ENCODE measurements around the gene OR10G3.

The OR10G3 gene

DNA sequence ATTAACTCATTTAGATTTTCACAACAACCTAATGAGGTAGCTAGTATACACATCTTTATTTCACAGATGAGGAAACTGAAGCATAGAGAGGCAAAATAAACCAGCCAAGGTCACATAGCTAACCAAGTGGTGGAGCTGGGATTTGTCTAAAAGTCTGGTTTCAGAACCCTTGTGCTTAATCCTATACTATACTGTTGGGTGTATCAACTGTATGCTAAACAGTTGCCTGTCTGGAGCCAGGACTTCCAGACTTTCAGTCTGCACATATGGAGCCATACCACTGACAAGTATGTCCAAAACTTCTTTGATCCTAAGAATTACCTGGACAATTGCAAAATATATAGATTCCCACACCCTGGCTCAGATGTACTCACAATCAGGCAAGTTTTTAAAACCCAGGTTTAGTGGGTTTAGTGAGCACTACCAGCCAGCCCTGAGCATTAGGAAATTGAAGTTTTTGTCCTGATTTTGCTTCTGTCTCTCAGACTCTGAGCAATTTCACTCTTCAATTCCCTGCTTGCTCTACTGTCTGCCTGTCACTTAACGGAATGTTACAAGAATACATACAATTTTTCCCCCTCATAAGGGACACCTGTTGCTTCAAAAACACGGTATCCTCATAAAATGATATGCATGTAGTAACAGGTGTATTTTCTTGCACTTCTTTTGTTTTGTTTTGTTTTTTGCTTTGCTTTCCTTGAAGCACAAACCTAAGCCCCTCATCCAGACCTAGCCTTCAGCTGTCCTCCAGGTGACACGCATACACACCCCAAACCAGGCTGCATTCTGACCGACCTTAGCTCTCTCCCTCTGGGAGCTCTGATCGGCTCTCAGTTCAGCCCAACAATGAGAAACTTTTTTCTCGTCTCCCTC, 44.1 kb downstream of the OR10G3 start:
- no peak for DNase-seq

DNA sequence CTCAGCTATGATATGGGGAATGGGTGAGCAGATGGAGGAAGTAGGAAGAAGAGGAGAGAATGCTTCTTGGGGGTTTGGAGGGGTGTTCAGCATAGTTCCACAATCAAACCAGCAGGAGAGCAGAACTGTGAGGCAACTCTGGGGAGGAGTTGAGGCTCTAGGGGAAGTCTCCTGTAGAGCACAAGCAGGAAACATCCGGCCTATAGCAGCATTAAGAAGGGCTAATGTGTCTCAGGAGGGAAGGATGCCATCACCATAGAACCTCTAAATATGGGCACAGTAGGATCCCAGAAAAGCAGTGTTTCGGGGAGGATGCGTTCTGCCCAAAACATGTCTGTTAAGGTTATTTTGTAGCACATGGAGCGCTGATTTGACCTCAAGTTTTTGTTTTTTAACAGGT, 45.3 kb downstream of the OR10G3 start:
- DNase-seq, result no peak

DNA sequence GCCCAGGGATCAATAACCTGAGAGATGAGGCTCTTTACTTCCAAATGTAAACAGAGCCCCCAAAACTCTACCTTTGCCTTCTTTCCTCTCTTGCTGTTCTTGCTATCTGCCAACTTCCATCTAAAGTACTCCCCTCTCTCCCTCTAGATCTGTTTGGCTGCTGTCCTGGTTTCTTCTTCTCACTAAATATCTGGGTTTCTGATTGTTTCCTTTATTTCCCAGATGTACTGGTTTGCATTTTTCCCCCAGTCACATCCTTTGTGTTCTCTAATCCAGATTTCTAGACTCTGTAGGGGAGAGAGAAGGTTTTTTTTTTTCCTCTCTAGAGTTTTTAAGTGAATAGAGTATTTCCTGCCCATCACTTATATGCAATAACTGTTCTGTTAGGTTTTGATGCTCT, 46.6 kb downstream of the OR10G3 start:
- no peak for DNase-seq

DNA sequence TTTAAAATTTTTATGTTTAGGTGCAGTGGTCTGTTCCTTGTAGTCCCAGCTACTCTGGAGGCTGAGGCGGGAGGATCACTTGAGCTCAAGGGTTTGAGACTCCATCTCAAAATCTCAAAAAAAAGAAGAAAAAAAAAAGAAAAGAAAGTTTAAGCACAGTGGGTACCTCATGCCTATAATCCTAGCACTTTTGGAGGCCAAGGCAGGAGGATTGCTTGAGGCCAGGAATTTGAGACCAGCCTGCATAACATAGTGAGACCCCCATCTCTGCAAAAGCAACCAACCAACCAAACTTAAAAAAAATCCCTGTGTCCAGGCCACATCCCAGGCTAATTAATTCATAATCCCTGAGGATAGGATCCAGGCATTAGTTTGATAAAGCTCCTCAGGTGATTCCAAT, 50.4 kb downstream of the OR10G3 start:
- DNase-seq, result no peak

DNA sequence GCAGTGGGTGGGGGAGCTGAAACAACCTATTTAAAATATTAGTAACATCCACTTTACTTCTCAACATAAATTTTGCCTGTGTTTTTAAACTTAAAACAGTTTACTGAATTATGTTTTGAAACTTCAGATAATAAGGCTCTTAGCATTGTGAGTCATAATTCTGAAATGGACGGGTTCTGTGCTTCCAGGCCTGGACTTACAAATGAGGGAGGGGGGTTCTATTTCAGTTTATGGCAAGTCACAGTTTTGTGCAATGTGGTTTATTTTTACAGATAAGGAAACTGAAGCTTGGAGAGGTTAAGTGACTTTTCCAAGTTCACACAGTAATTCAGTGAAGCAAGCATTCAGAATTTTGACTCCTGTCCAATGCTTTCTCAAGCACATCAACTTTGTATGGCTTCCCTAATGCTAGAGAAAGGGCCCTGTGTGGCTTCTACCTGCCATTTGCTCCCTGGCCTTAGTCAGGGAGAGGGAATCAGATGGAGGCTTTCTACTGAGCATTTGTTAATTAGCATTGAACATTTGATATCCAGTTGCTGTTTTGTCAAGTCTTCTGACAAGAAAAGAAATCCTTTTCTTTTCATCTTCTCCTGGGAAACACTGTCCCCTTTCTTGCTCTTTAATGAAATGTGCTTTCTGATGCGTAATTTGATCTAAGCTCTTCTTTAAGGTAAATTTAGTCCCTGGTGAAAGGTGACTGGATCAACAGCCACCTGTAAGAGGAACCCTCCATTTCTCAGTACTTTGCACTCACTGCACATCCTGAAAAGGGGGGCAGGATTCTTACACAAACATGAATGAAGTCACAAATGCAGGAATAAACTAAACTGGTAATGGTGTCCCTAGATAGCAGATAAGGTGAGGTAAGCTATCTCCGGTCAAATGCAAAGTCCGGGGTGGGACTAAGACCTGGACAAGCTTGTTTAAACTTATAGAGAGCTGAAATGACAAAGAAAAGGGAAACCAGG, 51.2 kb downstream of the OR10G3 start:
- DNase-seq, result no peak

DNA sequence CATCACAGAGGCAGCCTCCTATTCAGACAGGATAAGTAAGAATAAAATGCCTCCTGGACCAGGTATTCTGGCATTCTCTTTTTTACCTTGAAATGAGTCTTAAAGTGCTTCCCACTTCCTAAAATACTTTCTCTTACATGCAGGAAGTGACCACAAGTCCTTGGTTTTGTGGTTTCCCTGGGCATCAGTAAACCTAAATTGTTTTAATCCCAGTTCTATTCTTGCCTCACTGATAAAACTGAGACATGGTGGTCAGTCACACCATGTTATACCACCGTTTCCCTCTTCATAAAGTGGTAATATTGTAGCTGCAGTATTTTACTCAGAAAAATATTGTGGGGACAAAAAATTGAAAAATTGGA, 52.6 kb downstream of the OR10G3 start:
- DNase-seq, result no peak

DNA sequence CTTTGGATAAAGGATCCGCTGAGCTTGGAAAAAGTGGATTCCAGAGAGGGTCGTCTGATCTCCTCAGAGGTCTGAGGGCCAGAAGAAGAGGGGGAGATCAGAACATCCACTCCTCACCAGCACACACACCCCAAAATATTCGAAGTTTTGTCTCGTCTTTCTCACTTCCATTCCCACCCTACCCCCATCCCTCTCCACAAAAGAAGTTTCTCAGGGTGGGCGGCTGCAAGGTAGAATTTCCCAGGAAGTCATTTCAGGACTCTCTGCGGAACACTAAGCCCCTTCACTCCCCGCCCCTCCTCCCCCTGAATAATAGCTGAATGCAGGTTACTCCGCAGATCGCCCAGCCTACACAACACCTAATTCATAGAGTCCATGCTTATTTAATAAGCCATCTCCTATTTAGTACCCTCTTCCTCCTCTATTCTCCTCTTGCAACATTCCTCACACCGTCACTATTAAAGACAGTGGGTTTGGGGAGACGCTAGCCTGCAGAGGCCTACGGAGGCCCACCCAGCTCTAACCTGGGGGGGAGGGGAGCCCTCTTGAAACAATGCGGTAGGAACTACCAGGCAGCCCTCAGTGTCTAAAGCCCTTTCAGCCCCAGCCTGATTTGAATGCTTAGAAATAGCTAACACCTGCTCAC, 53.1 kb downstream of the OR10G3 start:
- DNase-seq, result no peak

DNA sequence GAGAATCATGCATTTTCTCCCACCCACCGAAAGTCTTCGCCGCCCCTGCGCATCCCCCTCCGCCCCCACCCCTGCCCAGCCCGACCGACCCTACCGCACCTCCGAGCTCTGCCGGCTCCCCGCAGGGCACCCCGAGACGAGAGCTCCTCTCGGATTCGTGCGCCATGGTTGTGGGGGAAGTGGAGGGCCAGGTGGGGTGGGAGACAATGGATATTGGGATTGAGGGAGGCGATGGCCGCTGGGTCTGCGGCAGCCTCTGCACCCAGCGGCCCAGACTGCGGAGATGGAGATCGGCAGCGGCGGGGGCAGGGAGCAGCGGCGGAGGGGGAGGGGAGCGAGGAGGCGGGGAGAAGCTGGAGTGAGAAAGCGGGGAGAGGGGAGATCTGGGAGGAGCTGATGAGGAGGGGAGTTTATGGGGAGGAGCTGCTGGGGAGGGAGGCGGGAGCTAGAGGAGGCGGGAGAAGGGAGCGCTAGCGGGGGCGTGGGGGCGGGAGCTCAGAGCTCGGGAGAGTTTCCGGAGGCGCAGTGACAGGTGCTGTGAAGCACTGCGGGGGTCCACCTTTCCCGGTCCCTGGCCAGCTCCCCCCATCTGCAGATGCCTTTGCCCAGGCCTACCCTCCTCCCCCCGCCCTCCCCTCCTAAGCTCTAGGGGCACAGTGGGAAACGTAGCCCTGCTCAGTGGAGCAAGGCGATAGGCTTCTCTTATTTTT, 53.8 kb downstream of the OR10G3 start, which contains the start of gene SALL2:
SALL2 (minus strand) TSS at position 385 of the 710 bp plus-strand sequence; CDS start at position 166, 219 bp downstream.
- DNase-seq, result no peak

DNA sequence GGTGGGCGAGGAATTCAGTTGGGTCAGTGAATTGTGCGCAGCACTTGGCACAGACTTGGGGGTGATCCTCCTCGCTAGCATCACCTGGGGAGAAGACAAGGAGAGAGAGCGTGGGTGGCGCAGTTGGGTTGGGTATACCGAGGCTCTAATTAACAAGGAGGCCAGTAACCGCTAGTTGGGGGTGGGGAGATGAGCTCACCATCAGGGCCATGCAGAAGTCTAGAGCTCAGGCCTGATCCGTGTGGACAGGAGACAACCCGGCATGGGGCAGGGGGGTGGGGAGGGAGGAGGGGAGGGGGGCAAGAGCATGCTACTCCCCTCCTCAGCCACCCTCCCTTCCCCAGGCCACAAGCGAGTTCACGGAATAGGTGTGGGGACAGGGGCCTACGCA, 54.3 kb downstream of the OR10G3 start:
- no peak for DNase-seq

DNA sequence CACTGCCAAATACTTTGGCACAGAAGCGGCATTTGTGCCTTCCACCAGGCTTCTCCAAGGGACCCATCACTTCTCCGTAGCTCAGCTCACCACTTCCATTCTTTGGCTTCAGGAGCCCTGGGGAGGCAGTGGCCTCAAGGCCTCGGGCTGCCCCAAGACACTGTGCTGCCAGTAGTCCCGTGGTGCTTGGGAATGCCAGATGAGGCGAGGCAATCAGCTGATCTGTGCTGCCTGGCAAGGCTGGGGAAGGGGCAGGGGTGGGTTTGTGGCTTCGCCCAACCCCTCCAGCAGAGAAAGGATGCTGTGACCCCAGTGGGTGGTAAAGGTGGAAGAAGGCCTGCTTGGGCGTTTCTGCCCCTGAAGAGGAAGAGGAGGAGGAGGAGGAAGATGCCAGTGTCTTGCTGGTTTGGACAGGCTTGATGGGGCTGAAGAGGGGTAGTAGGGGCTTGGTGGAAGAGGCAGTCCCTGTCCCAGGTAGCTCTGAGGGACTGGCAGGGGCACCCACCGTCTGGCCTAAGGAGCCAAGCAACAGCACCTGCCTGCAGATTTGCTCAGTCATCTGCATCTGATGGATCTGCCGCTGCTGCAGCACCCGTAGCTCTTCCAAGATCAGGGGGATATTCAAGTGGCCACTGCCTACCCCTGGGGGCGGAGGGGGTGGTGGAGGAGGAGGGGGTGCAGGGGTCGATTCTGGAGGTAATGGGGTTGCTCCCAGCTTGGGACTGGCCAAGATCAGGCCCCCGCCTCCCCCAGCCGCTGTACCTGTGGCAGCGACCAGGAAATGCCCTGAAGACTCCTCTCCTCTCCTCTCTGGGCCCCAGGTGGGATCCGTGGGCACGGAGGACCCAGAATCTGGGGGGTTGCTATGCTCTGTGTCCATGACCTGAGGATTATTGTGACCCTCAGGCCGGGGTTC, 55.0 kb downstream of the OR10G3 start:
- DNase-seq, result no peak

DNA sequence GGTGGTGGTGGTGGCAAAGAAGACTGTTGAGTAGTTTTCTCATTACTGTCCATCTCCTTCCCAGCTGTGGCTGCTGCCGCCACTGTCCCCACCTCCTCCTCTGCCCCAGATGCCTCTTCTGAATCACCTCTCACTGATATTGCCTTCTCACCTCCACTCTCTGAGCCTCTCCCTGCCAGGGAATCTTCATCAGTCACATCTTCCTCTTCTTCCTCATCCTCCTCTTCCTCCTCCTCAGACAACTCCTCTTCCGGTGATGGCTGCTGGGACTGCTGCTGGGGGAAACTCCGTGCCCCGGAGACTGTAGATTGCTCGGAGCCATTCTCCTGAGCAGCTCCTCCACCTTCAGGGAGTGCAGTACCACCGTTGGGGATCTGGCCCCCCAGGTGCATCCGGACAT, 56.7 kb downstream of the OR10G3 start:
- DNase-seq, result no peak

DNA sequence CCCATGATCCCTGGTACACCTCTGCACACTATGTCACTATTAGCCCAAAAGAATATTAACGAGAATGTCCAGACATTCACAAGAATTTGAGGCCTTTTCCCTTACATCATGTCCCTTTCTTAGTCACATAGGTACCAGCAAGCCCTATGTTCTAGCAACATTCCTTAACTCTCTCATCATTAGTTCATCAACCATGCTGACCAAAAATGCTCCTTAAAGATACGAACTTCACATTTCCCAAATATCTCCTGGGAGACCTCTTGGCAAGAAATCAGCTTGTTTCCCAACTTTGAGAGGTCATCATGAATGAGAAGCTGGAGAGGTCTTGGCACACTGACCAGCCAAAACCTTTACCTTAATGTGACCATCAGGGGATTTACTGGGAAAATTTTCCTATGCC, 58.4 kb downstream of the OR10G3 start:
- no peak for DNase-seq

DNA sequence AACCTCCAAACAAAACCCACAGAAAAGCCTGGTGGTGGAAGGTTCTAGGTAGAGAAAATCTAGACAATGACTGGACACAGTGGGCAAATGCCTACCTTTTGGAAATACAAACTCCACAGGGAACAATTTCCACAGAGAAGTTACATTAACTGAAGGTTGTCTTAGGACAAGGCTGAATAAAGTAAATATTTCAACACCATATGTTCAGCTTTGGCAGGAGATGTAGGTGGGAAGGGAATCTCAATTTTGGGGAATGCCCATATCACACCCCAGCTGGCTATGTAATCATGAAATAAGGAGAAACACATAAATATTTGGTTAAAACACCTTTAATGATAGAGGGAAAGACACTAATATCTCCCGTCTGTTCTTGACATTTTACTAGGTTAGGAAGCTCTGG, 59.1 kb downstream of the OR10G3 start:
- DNase-seq, result no peak

DNA sequence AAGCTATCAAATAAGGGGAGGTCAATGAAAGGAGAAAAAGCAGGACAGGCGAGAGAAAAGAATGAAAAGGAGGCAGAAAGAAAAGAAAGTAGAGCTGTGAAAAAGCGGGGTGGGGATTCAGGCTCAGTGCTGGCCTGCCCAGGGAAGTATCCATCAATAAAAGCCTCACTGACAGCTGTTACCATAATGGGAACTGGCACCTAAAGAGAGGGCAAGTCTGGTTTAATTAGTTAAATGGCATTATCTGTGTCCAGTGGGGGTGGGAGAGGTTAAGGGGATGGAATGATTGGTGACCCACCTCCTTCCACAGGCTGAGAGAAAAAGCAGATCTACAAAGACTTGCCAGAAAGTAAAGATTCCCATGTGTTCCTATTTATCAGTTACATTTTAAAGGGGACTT, 61.2 kb downstream of the OR10G3 start:
- DNase-seq, result no peak
